ENCODE measurements around the gene FCHSD1.

The FCHSD1 gene

DNA sequence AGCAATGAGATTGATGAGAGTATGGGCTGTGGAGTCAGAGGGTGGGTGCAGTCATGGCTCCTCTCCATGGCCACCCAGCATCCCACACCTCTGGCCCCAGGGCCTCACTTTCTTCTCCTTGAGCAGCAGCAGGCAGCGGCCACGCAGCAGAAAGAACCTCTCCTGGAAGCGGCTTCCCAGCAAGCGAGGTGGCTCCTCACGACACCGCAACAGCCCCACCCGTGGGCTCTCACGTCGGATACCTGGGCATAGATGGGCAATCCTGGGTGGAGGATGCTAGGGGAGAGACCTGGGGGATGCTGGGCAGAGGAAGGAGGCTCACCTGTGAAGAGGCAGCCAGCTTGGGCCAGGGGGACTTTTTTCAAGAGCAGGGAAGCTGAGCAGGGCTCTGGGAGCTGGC is 5.2 kb upstream of the FCHSD1 start:
- DNase-seq (ENCODE audit: low spot score) = no peak
- in situ Hi-C loops (cut with MboI; ENCODE audit: low sequenced_read_pairs, unreplicated experiment) = no loop called here
- TF ChIP-seq, protein P1, sequence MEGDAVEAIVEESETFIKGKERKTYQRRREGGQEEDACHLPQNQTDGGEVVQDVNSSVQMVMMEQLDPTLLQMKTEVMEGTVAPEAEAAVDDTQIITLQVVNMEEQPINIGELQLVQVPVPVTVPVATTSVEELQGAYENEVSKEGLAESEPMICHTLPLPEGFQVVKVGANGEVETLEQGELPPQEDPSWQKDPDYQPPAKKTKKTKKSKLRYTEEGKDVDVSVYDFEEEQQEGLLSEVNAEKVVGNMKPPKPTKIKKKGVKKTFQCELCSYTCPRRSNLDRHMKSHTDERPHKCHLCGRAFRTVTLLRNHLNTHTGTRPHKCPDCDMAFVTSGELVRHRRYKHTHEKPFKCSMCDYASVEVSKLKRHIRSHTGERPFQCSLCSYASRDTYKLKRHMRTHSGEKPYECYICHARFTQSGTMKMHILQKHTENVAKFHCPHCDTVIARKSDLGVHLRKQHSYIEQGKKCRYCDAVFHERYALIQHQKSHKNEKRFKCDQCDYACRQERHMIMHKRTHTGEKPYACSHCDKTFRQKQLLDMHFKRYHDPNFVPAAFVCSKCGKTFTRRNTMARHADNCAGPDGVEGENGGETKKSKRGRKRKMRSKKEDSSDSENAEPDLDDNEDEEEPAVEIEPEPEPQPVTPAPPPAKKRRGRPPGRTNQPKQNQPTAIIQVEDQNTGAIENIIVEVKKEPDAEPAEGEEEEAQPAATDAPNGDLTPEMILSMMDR (IDR thresholded peaks at IDR 0.05; ENCODE audit: borderline replicate concordance, control extremely low read depth, extremely low read depth, insufficient read depth, missing control alignments) = no peak

GRCh38 chr5:141655020-141655419 is 3.8 kb upstream of the FCHSD1 start:
- TF ChIP-seq, protein P1 (IDR thresholded peaks at IDR 0.05; ENCODE audit: borderline replicate concordance, control extremely low read depth, extremely low read depth, insufficient read depth, missing control alignments) = no peak
- in situ Hi-C loops (cut with MboI; ENCODE audit: low sequenced_read_pairs, unreplicated experiment) = no loop called here
- no peak for DNase-seq (ENCODE audit: low spot score)

DNA sequence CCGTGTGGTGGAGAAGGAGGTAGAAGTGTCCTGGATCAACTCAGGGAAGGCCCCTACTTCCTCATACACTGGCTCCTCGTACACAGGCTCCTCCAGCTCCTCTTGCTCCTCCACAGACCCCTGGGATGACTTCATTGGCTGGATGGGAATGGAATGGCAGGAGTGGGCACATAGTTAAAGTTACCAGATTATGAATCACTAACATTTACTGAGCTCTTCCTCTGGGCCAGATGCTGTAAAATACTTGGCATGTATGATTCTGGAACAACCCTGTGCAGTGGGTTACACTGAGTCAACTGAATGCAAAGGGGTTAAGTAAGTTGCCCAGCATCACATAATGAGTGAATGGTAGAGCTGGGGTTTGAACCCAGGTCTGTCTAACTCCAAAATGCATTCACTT is 3.1 kb upstream of the FCHSD1 start:
- in situ Hi-C loops (cut with MboI; ENCODE audit: low sequenced_read_pairs, unreplicated experiment) = no loop called here
- no peak for DNase-seq (ENCODE audit: low spot score)
- TF ChIP-seq, protein P1 (IDR thresholded peaks at IDR 0.05; ENCODE audit: borderline replicate concordance, control extremely low read depth, extremely low read depth, insufficient read depth, missing control alignments) = no peak

GRCh38 chr5:141651728-141652105 is 499 bp upstream of the FCHSD1 start:
- TF ChIP-seq, protein P1 (IDR thresholded peaks at IDR 0.05; ENCODE audit: borderline replicate concordance, control extremely low read depth, extremely low read depth, insufficient read depth, missing control alignments) = no peak
- DNase-seq (ENCODE audit: low spot score) = no peak
- in situ Hi-C loops (cut with MboI; ENCODE audit: low sequenced_read_pairs, unreplicated experiment) = no loop called here

DNA sequence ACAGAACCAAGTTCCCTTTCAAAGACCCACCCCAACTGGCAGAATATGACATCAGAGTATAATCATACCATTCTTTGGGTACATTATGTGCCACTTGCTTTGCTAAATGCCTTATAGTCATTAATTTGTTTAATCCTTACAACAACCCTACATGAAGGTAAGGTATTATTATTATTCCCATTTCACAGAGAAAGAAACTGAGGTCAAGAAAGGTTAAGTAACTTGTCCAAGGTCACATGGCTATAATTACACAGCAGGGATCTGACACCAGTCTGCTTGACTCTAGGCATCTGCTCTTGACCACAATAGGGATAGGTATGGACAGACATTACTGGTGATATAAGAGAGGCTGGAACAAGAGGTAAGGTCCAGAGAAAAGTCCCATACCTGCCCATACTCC is 1.2 kb downstream of the FCHSD1 start:
- no peak for DNase-seq (ENCODE audit: low spot score)
- TF ChIP-seq, protein P1 (IDR thresholded peaks at IDR 0.05; ENCODE audit: borderline replicate concordance, control extremely low read depth, extremely low read depth, insufficient read depth, missing control alignments) = no peak
- in situ Hi-C loops (cut with MboI; ENCODE audit: low sequenced_read_pairs, unreplicated experiment) = no loop called here

DNA sequence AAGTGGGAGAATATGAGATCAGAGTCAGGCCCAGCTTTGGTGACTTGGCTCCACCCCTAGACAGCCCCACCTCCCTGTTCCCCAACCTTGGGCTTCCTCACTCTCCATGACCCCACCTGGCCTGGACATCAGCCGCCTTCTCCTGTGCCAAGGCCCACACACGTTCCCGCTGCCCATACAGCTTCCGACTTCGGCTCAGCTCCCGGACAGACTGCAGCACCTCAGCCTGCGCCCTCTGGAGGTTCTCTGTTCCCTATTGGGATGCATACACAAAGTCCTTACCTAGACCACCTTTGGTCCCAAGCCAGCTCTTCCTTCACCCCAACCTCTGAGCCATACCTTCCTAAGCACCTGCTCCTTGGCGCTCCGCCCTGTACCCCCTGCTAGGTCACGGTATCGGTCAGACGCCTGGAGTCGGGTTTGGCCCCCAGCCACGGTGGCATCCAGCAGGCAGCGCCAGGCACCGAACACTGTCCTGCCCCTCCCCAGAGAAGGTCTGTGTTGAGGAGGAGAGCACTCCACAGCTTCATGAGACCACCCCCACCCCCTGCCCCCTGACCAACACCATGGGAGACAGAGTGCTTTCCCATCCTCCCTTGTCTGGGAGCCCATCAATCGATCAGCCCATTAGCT is 2.0 kb downstream of the FCHSD1 start:
- in situ Hi-C loops (cut with MboI; ENCODE audit: low sequenced_read_pairs, unreplicated experiment) = no loop called here
- no peak for DNase-seq (ENCODE audit: low spot score)
- TF ChIP-seq, protein P1 (IDR thresholded peaks at IDR 0.05; ENCODE audit: borderline replicate concordance, control extremely low read depth, extremely low read depth, insufficient read depth, missing control alignments) = no peak

Data from GM13976 (cell line).